ENCODE measurements around the gene PRXL2B.

DNA sequence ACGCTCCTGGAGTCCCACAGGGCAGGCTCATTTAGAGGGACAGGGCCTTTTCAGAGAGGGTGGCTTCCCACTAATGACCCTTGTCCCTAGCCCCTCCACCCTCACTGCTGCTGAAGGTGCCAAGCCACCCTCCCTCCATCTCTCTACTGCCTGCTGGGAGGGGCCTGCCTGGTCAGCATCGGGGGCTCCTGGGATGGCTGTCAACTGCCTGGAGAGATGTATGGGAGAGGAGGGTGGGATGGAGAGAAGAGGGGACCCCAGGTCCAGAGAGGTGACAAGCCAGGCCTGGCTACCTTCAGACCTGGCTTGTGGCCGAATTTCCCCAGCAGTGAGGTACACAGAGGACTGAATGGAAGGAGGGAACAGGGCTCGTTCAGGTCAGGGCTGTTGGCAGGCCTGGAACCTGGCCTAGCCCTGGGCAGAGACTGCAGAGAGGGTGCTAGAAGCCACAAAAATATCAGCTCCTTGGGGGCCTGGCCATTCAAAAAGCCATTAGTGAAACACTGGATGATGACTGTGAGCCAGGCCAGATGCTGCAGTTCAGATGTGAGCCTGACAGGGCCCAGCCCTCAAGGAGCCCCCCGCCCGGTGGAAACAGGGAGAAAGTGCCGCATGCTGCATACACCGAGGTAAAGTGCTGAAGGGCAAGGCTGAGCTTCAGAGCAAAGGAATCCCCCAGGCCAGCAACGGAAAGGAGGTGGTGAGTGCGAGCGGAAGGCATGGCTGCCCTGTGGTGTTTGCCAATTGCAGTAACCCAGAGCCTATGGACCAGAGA, 26.2 kb downstream of the PRXL2B start:
- TF ChIP-seq EP300 (IDR thresholded peaks at IDR 0.05; ENCODE audit: low read depth) = no peak
- TF ChIP-seq, protein P1, sequence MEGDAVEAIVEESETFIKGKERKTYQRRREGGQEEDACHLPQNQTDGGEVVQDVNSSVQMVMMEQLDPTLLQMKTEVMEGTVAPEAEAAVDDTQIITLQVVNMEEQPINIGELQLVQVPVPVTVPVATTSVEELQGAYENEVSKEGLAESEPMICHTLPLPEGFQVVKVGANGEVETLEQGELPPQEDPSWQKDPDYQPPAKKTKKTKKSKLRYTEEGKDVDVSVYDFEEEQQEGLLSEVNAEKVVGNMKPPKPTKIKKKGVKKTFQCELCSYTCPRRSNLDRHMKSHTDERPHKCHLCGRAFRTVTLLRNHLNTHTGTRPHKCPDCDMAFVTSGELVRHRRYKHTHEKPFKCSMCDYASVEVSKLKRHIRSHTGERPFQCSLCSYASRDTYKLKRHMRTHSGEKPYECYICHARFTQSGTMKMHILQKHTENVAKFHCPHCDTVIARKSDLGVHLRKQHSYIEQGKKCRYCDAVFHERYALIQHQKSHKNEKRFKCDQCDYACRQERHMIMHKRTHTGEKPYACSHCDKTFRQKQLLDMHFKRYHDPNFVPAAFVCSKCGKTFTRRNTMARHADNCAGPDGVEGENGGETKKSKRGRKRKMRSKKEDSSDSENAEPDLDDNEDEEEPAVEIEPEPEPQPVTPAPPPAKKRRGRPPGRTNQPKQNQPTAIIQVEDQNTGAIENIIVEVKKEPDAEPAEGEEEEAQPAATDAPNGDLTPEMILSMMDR (IDR thresholded peaks at IDR 0.05) = no peak

All from transverse colon (tissue), 3 donors.